CD1c-positive myeloid dendritic cell (primary cell): ENCODE data around the gene PIKFYVE.

ENCODE experiments used
- DNase-seq: peaks from one replicate; pipeline ENCODE4 v3.0.0-alpha.2; 2016; ENCODE audit errors: extremely low spot score

The PIKFYVE gene

DNA sequence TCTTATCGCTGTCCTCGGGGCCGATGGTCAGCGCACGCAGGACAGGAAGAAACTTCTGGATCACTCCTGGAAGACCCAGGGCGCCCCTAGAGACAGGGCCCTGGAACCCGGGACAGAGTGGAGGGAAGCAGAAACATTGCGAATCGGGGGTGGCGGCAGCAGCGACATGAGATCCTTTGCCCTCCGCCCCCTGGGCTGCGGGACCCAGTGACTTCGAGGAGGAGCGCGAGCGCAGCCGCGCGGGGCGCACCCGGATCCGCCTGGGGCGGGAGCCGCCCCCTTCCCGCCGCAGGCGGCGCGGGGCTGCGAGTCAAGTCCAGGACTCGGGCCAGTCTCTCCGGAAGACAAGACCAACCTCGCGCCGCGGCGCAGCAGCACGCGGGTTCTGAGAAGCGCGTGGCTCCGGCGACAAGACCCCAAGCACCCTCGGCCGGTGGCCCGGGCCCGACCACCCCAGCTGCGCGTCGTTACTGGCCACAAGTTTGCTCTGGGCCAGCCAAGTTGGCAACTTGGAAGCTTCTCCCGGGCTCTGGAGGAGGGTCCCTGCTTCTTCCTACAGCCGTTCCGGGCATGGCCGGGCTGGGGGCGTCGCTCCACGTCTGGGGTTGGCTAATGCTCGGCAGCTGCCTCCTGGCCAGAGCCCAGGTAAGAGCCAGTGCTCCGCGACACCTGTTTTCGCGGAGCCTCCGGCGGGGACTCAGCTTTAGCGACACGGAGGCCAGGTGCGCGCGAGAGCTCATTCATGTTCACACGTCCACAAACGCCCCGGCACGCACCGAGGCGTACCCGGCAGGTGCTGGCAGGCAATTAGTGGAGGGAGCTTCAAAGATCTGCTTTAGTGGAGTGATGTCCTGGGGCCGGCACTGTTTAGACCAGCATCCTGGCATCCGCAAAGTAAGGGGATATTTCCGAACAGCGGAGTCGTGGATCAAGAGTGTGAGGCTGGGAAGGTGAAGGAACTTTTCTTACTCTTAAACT lies 140.7 kb downstream of the PIKFYVE start, which contains the start of gene PTH2R:
PTH2R (plus strand) TSS at position 319 of the 978 bp plus-strand sequence; CDS start at position 571, 252 bp downstream.
- no peak for DNase-seq

DNA sequence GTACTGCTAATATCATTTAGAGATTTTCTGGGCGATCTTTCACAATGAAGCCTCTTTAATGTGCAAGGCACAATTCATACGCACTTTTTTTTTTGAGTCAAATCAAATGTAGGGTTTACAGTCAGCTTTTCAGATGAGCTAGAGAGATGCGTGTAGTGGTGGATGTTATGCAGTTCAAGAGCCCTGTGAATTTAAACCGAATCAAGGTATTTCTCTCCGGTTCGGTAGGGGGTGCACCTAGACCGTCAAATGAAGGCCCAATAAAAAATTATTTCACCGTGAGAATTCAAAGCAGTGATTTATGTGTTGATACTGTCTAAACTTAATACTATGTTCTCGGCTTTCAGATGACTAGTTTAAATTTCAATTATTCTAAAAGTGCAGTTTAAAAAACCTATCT lies 141.6 kb downstream of the PIKFYVE start:
- DNase-seq, result no peak
